HG02981 (cell line): Measurements from ENCODE around the gene FAM163B.

Source experiments
- ATAC-seq: cut with Tn5 transposase; IDR thresholded peaks from one replicate; pipeline ENCODE4 v1.9.1; 2021; ENCODE audit warnings: mild to moderate bottlenecking, moderate library complexity; ENCODE audit not compliant: unreplicated experiment

FAM163B gene

GRCh38 chr9:133531293-133531692, 77.9 kb downstream of the FAM163B start:
- ATAC-seq: no peak

GRCh38 chr9:133529874-133530273, 79.3 kb downstream of the FAM163B start:
- no peak for ATAC-seq

GRCh38 chr9:133529457-133529856, 79.7 kb downstream of the FAM163B start:
- ATAC-seq: no peak

GRCh38 chr9:133528876-133529241, 80.3 kb downstream of the FAM163B start:
- no peak for ATAC-seq

GRCh38 chr9:133528001-133528875, 81.0 kb downstream of the FAM163B start:
- no peak for ATAC-seq

- ATAC-seq: no peak
Measured at GRCh38 chr9:133527444-133527920, 81.7 kb downstream of the FAM163B start.
